ENCODE data around the gene YTHDC2.

YTHDC2 gene

GRCh38 chr5:113513384-113514288 is at the start of gene YTHDC2:
Gene YTHDC2 (plus strand): TSS chr5:113513694. CDS start chr5:113513896, 202 bp downstream.
- peak; percentile 74 for DNase-seq (ENCODE audit: low spot score)

GRCh38 chr5:113474100-113474728 is 39.3 kb upstream of the YTHDC2 start:
- DNase-seq (ENCODE audit: low spot score), result no peak

- no peak for DNase-seq (ENCODE audit: low spot score)
Measured at GRCh38 chr5:113478691-113479090, 34.8 kb upstream of the YTHDC2 start.

- DNase-seq (ENCODE audit: low spot score), result no peak
Measured at GRCh38 chr5:113480243-113480642, 33.3 kb upstream of the YTHDC2 start.

- peak; percentile 23 for DNase-seq (ENCODE audit: low spot score)
Measured at GRCh38 chr5:113487416-113487780, 26.1 kb upstream of the YTHDC2 start.

- DNase-seq (ENCODE audit: low spot score), result peak; percentile 50
Measured at GRCh38 chr5:113487781-113488644, 25.5 kb upstream of the YTHDC2 start, which contains the start of gene MCC. Gene MCC (minus strand): TSS chr5:113488453.

- DNase-seq (ENCODE audit: low spot score), result no peak
Measured at GRCh38 chr5:113488645-113489184, 24.8 kb upstream of the YTHDC2 start.

GRCh38 chr5:113489299-113489698 is 24.2 kb upstream of the YTHDC2 start:
- DNase-seq (ENCODE audit: low spot score), result no peak

GRCh38 chr5:113490317-113490716 is 23.2 kb upstream of the YTHDC2 start:
- DNase-seq (ENCODE audit: low spot score), result no peak

- DNase-seq (ENCODE audit: low spot score), result no peak
Measured at GRCh38 chr5:113491022-113491421, 22.5 kb upstream of the YTHDC2 start.

- DNase-seq (ENCODE audit: low spot score), result no peak
Measured at GRCh38 chr5:113493446-113493845, 20.0 kb upstream of the YTHDC2 start.

- DNase-seq (ENCODE audit: low spot score), result no peak
Measured at GRCh38 chr5:113495422-113495841, 18.1 kb upstream of the YTHDC2 start.

GRCh38 chr5:113502073-113502472 is 11.4 kb upstream of the YTHDC2 start:
- DNase-seq (ENCODE audit: low spot score), result no peak

GRCh38 chr5:113503146-113503545 is 10.3 kb upstream of the YTHDC2 start:
- DNase-seq (ENCODE audit: low spot score), result no peak

GRCh38 chr5:113505181-113505580 is 8.3 kb upstream of the YTHDC2 start:
- no peak for DNase-seq (ENCODE audit: low spot score)

GRCh38 chr5:113507601-113508000 is 5.9 kb upstream of the YTHDC2 start:
- no peak for DNase-seq (ENCODE audit: low spot score)

- no peak for DNase-seq (ENCODE audit: low spot score)
Measured at GRCh38 chr5:113508756-113509155, 4.7 kb upstream of the YTHDC2 start.

GRCh38 chr5:113510836-113511451 is 2.5 kb upstream of the YTHDC2 start:
- DNase-seq (ENCODE audit: low spot score), result no peak

- no peak for DNase-seq (ENCODE audit: low spot score)
Measured at GRCh38 chr5:113512341-113512740, 1.2 kb upstream of the YTHDC2 start.

GRCh38 chr5:113514289-113514635 is 768 bp downstream of the YTHDC2 start:
- DNase-seq (ENCODE audit: low spot score), result no peak

- no peak for DNase-seq (ENCODE audit: low spot score)
Measured at GRCh38 chr5:113518884-113519283, 5.4 kb downstream of the YTHDC2 start.

- DNase-seq (ENCODE audit: low spot score), result no peak
Measured at GRCh38 chr5:113519412-113519811, 5.9 kb downstream of the YTHDC2 start.
